ENCODE data around the gene TSHZ2.
"Not testable (repeated sequence)": the region's sequence is repeated elsewhere in the genome, so short reads cannot be mapped to it uniquely, and the experiment has no call there.

The TSHZ2 gene

GRCh38 chr20:53365539-53366075, 393.4 kb downstream of the TSHZ2 start:
- Histone ChIP-seq H3K4me3 (ENCODE audit: low read depth, low read length) (no peak overlapping the region), H3K36me3 (replicated peaks) (no peaks in the 10 kb centered on the region), H3K27me3 (replicated peaks) (no peaks in the 10 kb centered on the region), H3K27ac (no peak overlapping the region)
- in situ Hi-C loops (cut with HindIII; ENCODE audit: low pct_ligation_motif_present, low sequenced_read_pairs): no loop called here
- no peak for TF ChIP-seq CTCF (IDR thresholded peaks at IDR 0.05; ENCODE audit: low read depth, low read length, missing control alignments)
- DNase-seq: no peak

DNA sequence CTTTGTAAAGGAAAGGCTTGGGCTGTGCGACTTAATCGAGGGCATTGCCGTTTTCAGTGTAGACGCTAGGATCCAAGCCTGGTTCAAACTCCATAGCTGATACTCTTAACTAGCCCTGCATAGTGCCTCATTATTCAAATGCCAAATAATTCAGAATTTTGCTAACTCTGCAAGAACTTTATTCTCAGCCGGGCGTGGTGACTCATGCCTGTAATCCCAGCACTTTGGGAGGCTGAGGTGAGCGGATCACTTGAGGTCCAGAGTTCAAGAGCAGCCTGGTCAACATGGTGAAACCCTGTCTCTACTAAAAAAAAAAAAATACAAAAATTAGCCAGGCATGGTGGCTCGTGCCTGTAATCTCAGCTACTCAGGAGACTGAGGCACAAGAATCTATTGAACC, 394.8 kb downstream of the TSHZ2 start:
- DNase-seq; in situ Hi-C loops (cut with HindIII; ENCODE audit: low pct_ligation_motif_present, low sequenced_read_pairs); H3K27me3 ChIP-seq (replicated peaks); H3K27ac ChIP-seq; H3K4me3 ChIP-seq (ENCODE audit: low read depth, low read length); H3K36me3 ChIP-seq (replicated peaks): not testable (repeated sequence)

DNA sequence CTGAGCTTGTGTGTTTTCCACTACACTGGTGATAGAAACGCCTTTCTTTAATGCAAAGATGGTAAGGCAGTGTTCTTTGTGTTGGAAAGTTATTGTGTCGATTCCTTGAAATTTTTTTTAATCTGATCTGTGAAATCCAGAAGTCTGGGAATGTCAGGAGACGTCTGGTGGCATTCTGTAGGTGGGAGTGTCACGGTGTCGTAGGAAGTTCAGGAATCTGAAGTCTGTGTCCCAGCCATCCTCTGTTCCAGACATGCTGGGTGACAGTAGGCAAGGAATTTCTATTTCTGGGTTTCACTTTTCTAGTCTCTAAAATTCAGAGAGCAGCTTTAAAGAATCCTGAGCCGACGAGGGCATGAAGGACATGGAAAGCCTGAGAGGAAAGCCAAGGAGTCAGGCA, 397.7 kb downstream of the TSHZ2 start:
- DNase-seq: no peak
- Histone ChIP-seq H3K36me3 (replicated peaks) (no peaks in the 10 kb centered on the region), H3K4me3 (ENCODE audit: low read depth, low read length) (no peak overlapping the region), H3K27me3 (replicated peaks) (no peaks in the 10 kb centered on the region), H3K27ac (no peak overlapping the region)
- in situ Hi-C loops (cut with HindIII; ENCODE audit: low pct_ligation_motif_present, low sequenced_read_pairs): no loop called here
- TF ChIP-seq CTCF (IDR thresholded peaks at IDR 0.05; ENCODE audit: low read depth, low read length, missing control alignments): no peak

- Histone ChIP-seq H3K27me3 (replicated peaks) (no peaks in the 10 kb centered on the region), H3K4me3 (ENCODE audit: low read depth, low read length) (no peak overlapping the region), H3K36me3 (replicated peaks) (no peaks in the 10 kb centered on the region), H3K27ac (no peak overlapping the region)
- in situ Hi-C loops (cut with HindIII; ENCODE audit: low pct_ligation_motif_present, low sequenced_read_pairs): no loop called here
- no peak for TF ChIP-seq CTCF (IDR thresholded peaks at IDR 0.05; ENCODE audit: low read depth, low read length, missing control alignments)
- no peak for DNase-seq
These were observed 398.3 kb downstream of the TSHZ2 start for GRCh38 chr20:53370345-53370961.

DNA sequence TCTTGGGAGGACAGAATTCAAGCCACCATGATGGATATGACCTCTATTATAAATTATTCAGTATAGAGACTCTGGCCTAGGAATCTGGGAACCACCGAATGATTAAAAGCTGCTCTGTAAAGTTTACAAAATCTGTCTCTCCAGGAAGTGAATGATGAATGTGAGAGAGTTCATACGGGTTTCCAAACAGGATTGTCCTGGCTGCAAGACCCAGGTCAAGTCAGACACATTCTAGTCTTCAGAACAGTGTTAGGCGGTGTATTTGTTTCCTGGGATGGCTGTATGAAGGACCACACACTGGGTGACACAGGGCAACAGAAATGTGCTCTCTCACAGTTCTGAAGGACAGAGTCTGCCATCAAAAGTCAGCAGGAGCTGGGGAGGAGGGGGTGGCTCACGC, 399.1 kb downstream of the TSHZ2 start:
- Histone ChIP-seq H3K27ac (no peak overlapping the region), H3K27me3 (replicated peaks) (no peaks in the 10 kb centered on the region), H3K36me3 (replicated peaks) (no peaks in the 10 kb centered on the region), H3K4me3 (ENCODE audit: low read depth, low read length) (no peak overlapping the region)
- in situ Hi-C loops (cut with HindIII; ENCODE audit: low pct_ligation_motif_present, low sequenced_read_pairs): no loop called here
- no peak for TF ChIP-seq CTCF (IDR thresholded peaks at IDR 0.05; ENCODE audit: low read depth, low read length, missing control alignments)
- DNase-seq: no peak

GRCh38 chr20:53376021-53376420, 403.9 kb downstream of the TSHZ2 start:
- TF ChIP-seq CTCF (IDR thresholded peaks at IDR 0.05; ENCODE audit: low read depth, low read length, missing control alignments): no peak
- DNase-seq: no peak
- Histone ChIP-seq H3K27ac (no peak overlapping the region), H3K36me3 (replicated peaks) (no peaks in the 10 kb centered on the region), H3K4me3 (ENCODE audit: low read depth, low read length) (no peak overlapping the region), H3K27me3 (replicated peaks) (no peaks in the 10 kb centered on the region)
- in situ Hi-C loops (cut with HindIII; ENCODE audit: low pct_ligation_motif_present, low sequenced_read_pairs): no loop called here
